Uterus (tissue), 2 donors: Measurements from ENCODE around the gene DNAJC11.
"Not testable (repeated sequence)": the region's sequence is repeated elsewhere in the genome, so short reads cannot be mapped to it uniquely, and the experiment has no call there.

Experiments used
- POLR2A ChIP-seq, 2 donors: fragments of 450-650 bp; IDR thresholded peaks; one replicate each; pipeline ENCODE4 v1.6.1; 2016; ENCODE audit warnings: antibody characterized with exemption in 2 of 2, mild to moderate bottlenecking in 1 of 2, moderate library complexity in 1 of 2
- TF ChIP-seq, protein P1 (sequence below), 4 experiments: fragments of 200-600 bp in 2 of 4; fragments of 450-650 bp in 2 of 4; sonication (generic) in 2 of 4; IDR thresholded peaks; one replicate each; pipeline ENCODE4 v1.5.1; 2016 to 2019; ENCODE audit warnings: antibody characterized with exemption in 4 of 4, mild to moderate bottlenecking in 2 of 4, moderate library complexity in 1 of 4

GRCh38 chr1:6636778-6637177 is 64.8 kb downstream of the DNAJC11 start:
- TF ChIP-seq, protein P1, sequence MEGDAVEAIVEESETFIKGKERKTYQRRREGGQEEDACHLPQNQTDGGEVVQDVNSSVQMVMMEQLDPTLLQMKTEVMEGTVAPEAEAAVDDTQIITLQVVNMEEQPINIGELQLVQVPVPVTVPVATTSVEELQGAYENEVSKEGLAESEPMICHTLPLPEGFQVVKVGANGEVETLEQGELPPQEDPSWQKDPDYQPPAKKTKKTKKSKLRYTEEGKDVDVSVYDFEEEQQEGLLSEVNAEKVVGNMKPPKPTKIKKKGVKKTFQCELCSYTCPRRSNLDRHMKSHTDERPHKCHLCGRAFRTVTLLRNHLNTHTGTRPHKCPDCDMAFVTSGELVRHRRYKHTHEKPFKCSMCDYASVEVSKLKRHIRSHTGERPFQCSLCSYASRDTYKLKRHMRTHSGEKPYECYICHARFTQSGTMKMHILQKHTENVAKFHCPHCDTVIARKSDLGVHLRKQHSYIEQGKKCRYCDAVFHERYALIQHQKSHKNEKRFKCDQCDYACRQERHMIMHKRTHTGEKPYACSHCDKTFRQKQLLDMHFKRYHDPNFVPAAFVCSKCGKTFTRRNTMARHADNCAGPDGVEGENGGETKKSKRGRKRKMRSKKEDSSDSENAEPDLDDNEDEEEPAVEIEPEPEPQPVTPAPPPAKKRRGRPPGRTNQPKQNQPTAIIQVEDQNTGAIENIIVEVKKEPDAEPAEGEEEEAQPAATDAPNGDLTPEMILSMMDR (IDR thresholded peaks at IDR 0.05), result not testable (repeated sequence)
- not testable (repeated sequence) for TF ChIP-seq POLR2A (IDR thresholded peaks at IDR 0.05)
